SU-DHL-6 (cell line): Measurements from ENCODE around the gene VRK3.

Experiments
- EZH2phosphoT487 ChIP-seq: fragments of 200-600 bp; sonication (generic), shearing (Covaris generic); conservative IDR thresholded peaks from 2 replicates; pipeline ENCODE4 v1.6.1; 2018; ENCODE audit warnings: mild to moderate bottlenecking, antibody characterized with exemption, low read length, moderate library complexity, mixed read lengths
- TF ChIP-seq, protein P1 (sequence below): fragments of 200-600 bp; sonication (generic); IDR thresholded peaks from one replicate; pipeline ENCODE4 v1.5.1; 2017; ENCODE audit warnings: antibody characterized with exemption, mild to moderate bottlenecking, low read length, moderate library complexity; ENCODE audit not compliant: insufficient read depth, poor library complexity, severe bottlenecking

DNA sequence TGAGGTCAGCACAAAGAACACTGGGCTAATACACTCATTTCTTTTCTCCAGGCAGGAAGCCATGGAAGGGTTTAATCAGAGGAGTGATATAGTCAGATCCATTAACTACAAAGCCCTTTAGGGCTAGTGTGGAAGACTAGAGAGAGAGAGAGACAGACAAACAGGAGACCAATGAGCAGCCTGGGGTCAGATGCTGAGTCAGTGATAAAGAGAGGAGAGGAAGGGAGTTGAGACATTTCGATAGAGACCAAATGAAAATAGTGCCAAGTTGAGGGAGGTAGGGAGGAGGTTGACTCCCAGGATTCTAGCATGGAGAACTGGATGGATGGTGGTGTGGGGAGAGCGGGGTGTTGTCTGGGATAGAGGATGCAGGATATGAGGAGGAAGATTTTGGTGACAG is 18.8 kb upstream of the VRK3 start:
- TF ChIP-seq, protein P1, sequence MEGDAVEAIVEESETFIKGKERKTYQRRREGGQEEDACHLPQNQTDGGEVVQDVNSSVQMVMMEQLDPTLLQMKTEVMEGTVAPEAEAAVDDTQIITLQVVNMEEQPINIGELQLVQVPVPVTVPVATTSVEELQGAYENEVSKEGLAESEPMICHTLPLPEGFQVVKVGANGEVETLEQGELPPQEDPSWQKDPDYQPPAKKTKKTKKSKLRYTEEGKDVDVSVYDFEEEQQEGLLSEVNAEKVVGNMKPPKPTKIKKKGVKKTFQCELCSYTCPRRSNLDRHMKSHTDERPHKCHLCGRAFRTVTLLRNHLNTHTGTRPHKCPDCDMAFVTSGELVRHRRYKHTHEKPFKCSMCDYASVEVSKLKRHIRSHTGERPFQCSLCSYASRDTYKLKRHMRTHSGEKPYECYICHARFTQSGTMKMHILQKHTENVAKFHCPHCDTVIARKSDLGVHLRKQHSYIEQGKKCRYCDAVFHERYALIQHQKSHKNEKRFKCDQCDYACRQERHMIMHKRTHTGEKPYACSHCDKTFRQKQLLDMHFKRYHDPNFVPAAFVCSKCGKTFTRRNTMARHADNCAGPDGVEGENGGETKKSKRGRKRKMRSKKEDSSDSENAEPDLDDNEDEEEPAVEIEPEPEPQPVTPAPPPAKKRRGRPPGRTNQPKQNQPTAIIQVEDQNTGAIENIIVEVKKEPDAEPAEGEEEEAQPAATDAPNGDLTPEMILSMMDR: no peak
- no peak for TF ChIP-seq EZH2phosphoT487
